ENCODE results near the gene LGALSL. TPM values are rescaled to one million over a fixed set of nuclear protein-coding genes. Genes with fewer than 3 reads are reported as not detected.

LGALSL gene
- polyA plus RNA-seq, 1 of the 3 experiments (the other 2 are of a cell fraction), result 6.5 TPM

DNA sequence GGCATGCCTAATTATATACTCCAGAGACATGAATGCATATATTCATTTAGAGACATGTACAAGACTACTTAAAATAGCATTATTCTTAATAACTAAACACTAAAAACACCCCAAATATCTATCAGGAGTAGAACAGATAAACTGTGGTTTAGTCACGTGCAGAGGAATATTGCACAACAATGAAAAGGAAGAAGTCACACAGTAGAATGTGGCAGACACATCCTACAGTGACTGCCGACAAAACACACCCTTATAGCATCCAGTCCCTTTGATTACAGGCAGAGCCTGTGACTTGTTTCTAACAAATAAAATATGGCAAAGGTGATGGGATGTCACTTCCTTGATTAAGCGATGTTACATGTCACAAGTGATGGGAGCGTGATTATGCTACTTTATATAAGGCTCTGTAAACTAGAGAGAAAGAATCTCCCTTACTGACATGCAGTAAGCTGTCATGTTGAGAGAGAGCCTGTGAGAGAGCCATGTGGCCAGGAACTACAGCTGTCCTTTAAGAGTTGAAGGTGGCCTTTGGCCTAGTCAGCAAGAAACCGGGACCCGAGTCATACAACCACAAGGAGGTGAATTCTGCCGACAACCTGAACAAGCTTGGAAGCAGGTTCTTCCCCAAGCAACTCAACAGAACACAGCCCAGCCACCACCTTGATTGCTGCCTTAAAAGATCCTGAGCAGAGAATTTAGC is 39.1 kb upstream of the LGALSL start:
- H3K27ac ChIP-seq (ENCODE audit: low read depth in 2 of 2, low read length in 1 of 2), result no peak overlapping the region
- DNase-seq, result no peak
- H3K79me2 ChIP-seq (ENCODE audit: insufficient read depth), result no peaks in the 10 kb centered on the region
- no peak overlapping the region for H3K9ac ChIP-seq
- 92% methylated on average over 7 of the region's 7 CpGs for WGBS (ENCODE audit: low lambda C conversion rate)
- no peaks in the 10 kb centered on the region for H3K4me1 ChIP-seq (ENCODE audit: control insufficient read depth in 1 of 2, insufficient read depth in 2 of 2, low read depth in 1 of 2, low read length in 1 of 2)
- no peak overlapping the region for H3K4me2 ChIP-seq
- H3K36me3 ChIP-seq (replicated peaks in 1 of 2; ENCODE audit: control insufficient read depth in 1 of 2, insufficient read depth in 2 of 2, low read length in 1 of 2), result no peaks in the 10 kb centered on the region
- no peaks in the 10 kb centered on the region for H3K9me2 ChIP-seq
- no peak overlapping the region for H3K4me3 ChIP-seq (ENCODE audit: low read depth in 2 of 2, low read length in 1 of 2)
- CTCF ChIA-PET, result no interaction called here
- POLR2A ChIA-PET, result no interaction called here
- peaks cover 6% of the 10 kb centered on the region; the same call in 1 of the 2 replicates for H3K27me3 ChIP-seq (ENCODE audit: insufficient read depth)
- no peak overlapping the region for H2AFZ ChIP-seq (ENCODE audit: low read depth)
- H3F3A ChIP-seq (replicated peaks; ENCODE audit: insufficient read depth), result no peaks in the 10 kb centered on the region
- no peaks in the 10 kb centered on the region for H3K9me3 ChIP-seq
- TF ChIP-seq, protein P1, sequence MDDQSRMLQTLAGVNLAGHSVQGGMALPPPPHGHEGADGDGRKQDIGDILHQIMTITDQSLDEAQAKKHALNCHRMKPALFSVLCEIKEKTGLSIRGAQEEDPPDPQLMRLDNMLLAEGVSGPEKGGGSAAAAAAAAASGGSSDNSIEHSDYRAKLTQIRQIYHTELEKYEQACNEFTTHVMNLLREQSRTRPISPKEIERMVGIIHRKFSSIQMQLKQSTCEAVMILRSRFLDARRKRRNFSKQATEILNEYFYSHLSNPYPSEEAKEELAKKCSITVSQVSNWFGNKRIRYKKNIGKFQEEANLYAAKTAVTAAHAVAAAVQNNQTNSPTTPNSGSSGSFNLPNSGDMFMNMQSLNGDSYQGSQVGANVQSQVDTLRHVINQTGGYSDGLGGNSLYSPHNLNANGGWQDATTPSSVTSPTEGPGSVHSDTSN (IDR thresholded peaks at IDR 0.05), result no peak
- TF ChIP-seq ELF1 (IDR thresholded peaks at IDR 0.05) (no peak), FOSL2 (IDR thresholded peaks at IDR 0.05; ENCODE audit: borderline replicate concordance, low read depth) (no peak), RAD21 (IDR thresholded peaks at IDR 0.05; ENCODE audit: low read length) (no peak), SIN3A (IDR thresholded peaks at IDR 0.05; ENCODE audit: borderline replicate concordance, low read depth, low read length) (no peak), FOXM1 (IDR thresholded peaks at IDR 0.05; ENCODE audit: low read depth) (no peak), TAF1 (IDR thresholded peaks at IDR 0.05; ENCODE audit: borderline replicate concordance, low read depth, low read length) (no peak), EP300 (IDR thresholded peaks at IDR 0.05; ENCODE audit: borderline replicate concordance in 1 of 2, low read depth in 1 of 2, low read length in 1 of 2) (no peak)
- TF ChIP-seq, protein P2, sequence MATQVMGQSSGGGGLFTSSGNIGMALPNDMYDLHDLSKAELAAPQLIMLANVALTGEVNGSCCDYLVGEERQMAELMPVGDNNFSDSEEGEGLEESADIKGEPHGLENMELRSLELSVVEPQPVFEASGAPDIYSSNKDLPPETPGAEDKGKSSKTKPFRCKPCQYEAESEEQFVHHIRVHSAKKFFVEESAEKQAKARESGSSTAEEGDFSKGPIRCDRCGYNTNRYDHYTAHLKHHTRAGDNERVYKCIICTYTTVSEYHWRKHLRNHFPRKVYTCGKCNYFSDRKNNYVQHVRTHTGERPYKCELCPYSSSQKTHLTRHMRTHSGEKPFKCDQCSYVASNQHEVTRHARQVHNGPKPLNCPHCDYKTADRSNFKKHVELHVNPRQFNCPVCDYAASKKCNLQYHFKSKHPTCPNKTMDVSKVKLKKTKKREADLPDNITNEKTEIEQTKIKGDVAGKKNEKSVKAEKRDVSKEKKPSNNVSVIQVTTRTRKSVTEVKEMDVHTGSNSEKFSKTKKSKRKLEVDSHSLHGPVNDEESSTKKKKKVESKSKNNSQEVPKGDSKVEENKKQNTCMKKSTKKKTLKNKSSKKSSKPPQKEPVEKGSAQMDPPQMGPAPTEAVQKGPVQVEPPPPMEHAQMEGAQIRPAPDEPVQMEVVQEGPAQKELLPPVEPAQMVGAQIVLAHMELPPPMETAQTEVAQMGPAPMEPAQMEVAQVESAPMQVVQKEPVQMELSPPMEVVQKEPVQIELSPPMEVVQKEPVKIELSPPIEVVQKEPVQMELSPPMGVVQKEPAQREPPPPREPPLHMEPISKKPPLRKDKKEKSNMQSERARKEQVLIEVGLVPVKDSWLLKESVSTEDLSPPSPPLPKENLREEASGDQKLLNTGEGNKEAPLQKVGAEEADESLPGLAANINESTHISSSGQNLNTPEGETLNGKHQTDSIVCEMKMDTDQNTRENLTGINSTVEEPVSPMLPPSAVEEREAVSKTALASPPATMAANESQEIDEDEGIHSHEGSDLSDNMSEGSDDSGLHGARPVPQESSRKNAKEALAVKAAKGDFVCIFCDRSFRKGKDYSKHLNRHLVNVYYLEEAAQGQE (IDR thresholded peaks at IDR 0.05; ENCODE audit: low read depth, low read length), result no peak
- TF ChIP-seq, protein P3, sequence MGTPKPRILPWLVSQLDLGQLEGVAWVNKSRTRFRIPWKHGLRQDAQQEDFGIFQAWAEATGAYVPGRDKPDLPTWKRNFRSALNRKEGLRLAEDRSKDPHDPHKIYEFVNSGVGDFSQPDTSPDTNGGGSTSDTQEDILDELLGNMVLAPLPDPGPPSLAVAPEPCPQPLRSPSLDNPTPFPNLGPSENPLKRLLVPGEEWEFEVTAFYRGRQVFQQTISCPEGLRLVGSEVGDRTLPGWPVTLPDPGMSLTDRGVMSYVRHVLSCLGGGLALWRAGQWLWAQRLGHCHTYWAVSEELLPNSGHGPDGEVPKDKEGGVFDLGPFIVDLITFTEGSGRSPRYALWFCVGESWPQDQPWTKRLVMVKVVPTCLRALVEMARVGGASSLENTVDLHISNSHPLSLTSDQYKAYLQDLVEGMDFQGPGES (IDR thresholded peaks at IDR 0.05; ENCODE audit: low read depth, low read length), result no peak
- TF ChIP-seq, protein P4, sequence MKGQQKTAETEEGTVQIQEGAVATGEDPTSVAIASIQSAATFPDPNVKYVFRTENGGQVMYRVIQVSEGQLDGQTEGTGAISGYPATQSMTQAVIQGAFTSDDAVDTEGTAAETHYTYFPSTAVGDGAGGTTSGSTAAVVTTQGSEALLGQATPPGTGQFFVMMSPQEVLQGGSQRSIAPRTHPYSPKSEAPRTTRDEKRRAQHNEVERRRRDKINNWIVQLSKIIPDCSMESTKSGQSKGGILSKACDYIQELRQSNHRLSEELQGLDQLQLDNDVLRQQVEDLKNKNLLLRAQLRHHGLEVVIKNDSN (IDR thresholded peaks at IDR 0.05; ENCODE audit: borderline replicate concordance, low read depth), result no peak
- no peaks in the 10 kb centered on the region for H4K20me1 ChIP-seq (ENCODE audit: insufficient read depth)
